Left ventricle myocardium superior (tissue), 1 donor: ENCODE results near the gene RIOK1. TPM values are rescaled to one million over a fixed set of nuclear protein-coding genes. Genes with fewer than 3 reads are reported as not detected.

Experiments
- ATAC-seq: fragments of 200-7000 bp; cut with Tn5 transposase; one replicate; pipeline ENCODE4 v1.9.1; 2020; ENCODE audit warnings: mild to moderate bottlenecking, moderate library complexity
- DNase-seq: peaks from one replicate; pipeline ENCODE4 v3.0.0-alpha.2; 2020
- intact Hi-C: fragments of 100-400 bp; cut with micrococcal nuclease; formaldehyde crosslinking; loops from one replicate; pipeline ENCODE4 v1.11.0; 2022
- total RNA-seq: library from RNA; stranded (reverse); fragmentation: NEBNext Ultra II Directional; extraction: Animal tissue kit (Norgen Biotek cat#: 25700); gene quantifications from one replicate; pipeline ENCODE4 v1.2.1, GENCODE V29; 2021
- donor health status: DM: no; HTN: yes; CAD: no; lungs with severe emphysema.

RIOK1 gene
- total RNA-seq, 1 donor from 2014 or later: 10.8 TPM

- intact Hi-C loops: no loop called here
- ATAC-seq: peak; percentile 28
These were observed 13.1 kb downstream of the RIOK1 start for GRCh38 chr6:7402716-7403115.

GRCh38 chr6:7404546-7404945 lies 14.9 kb downstream of the RIOK1 start:
- intact Hi-C loops: no loop called here
- ATAC-seq (no peak), DNase-seq (no peak)

More at GRCh38 chr6:7402716-7403115, 13.1 kb downstream of the RIOK1 start:
- no peak for DNase-seq

GRCh38 chr6:7406743-7407142 lies 17.1 kb downstream of the RIOK1 start:
- no peak for ATAC-seq
- intact Hi-C loops: no loop called here
- DNase-seq: no peak

- DNase-seq (no peak), ATAC-seq (no peak)
- intact Hi-C loops: loop anchor here (10.0 kb wide), 1 partner anchor 155 kb away; no protein-coding TSS in a partner anchor
These were observed 20.1 kb downstream of the RIOK1 start for GRCh38 chr6:7409740-7410139.

GRCh38 chr6:7410851-7411250 lies 21.2 kb downstream of the RIOK1 start:
- ATAC-seq (no peak), DNase-seq (no peak)
- intact Hi-C loops: loop anchor here (10.0 kb wide), 1 partner anchor 154 kb away; no protein-coding TSS in a partner anchor

GRCh38 chr6:7411328-7411727 lies 21.7 kb downstream of the RIOK1 start:
- no peak for ATAC-seq
- no peak for DNase-seq
- intact Hi-C loops: loop anchor here (10.0 kb wide), 1 partner anchor 153 kb away; no protein-coding TSS in a partner anchor

- DNase-seq: no peak
- intact Hi-C loops: loop anchor here (10.0 kb wide), 1 partner anchor 152 kb away; no protein-coding TSS in a partner anchor
- no peak for ATAC-seq
These were observed 23.7 kb downstream of the RIOK1 start for GRCh38 chr6:7413151-7413823.

- ATAC-seq: no peak
- DNase-seq: no peak
- intact Hi-C loops: loop anchor here (10.0 kb wide), 1 partner anchor 150 kb away; no protein-coding TSS in a partner anchor
These were observed 25.2 kb downstream of the RIOK1 start for GRCh38 chr6:7414811-7415210.

- no peak for ATAC-seq
- no peak for DNase-seq
- intact Hi-C loops: loop anchor here (10.0 kb wide), 1 partner anchor 147 kb away; no protein-coding TSS in a partner anchor
These were observed 28.1 kb downstream of the RIOK1 start for GRCh38 chr6:7417684-7418083.

GRCh38 chr6:7418238-7418905 lies 28.8 kb downstream of the RIOK1 start:
- intact Hi-C loops: loop anchor here (10.0 kb wide), 1 partner anchor 146 kb away; no protein-coding TSS in a partner anchor
- DNase-seq (no peak), ATAC-seq (no peak)

GRCh38 chr6:7419065-7419464 lies 29.5 kb downstream of the RIOK1 start:
- ATAC-seq: no peak
- no peak for DNase-seq
- intact Hi-C loops: loop anchor here (10.0 kb wide), 1 partner anchor 146 kb away; no protein-coding TSS in a partner anchor

GRCh38 chr6:7421066-7421465 lies 31.5 kb downstream of the RIOK1 start:
- DNase-seq: no peak
- intact Hi-C loops: no loop called here
- ATAC-seq: no peak

- no peak for DNase-seq
- no peak for ATAC-seq
- intact Hi-C loops: no loop called here
These were observed 34.5 kb downstream of the RIOK1 start for GRCh38 chr6:7424058-7424457.

- DNase-seq (peak; percentile 63), ATAC-seq (peak; percentile 94)
- intact Hi-C loops: no loop called here
These were observed 35.6 kb downstream of the RIOK1 start for GRCh38 chr6:7424967-7425807.

- intact Hi-C loops: no loop called here
- DNase-seq (no peak), ATAC-seq (peak; percentile 6)
These were observed 36.2 kb downstream of the RIOK1 start for GRCh38 chr6:7425808-7426190.

- ATAC-seq (no peak), DNase-seq (no peak)
- intact Hi-C loops: no loop called here
These were observed 37.0 kb downstream of the RIOK1 start for GRCh38 chr6:7426447-7427169.

- intact Hi-C loops: no loop called here
- ATAC-seq (no peak), DNase-seq (no peak)
These were observed 41.7 kb downstream of the RIOK1 start for GRCh38 chr6:7431313-7431673.

GRCh38 chr6:7431674-7432390 lies 42.2 kb downstream of the RIOK1 start:
- intact Hi-C loops: no loop called here
- DNase-seq (no peak), ATAC-seq (no peak)
